Testis (tissue), 2 donors: Measurements from ENCODE around the gene CELSR1.

Experiments used
- CTCF ChIP-seq, 3 experiments: fragments of 450-650 bp in 2 of 3; fragments of 200-600 bp in 1 of 3; sonication (generic) in 1 of 3; IDR thresholded peaks; one replicate each; pipeline ENCODE4 v1.5.1; 2016 to 2019; ENCODE audit warnings: antibody characterized with exemption in 3 of 3, mild to moderate bottlenecking in 2 of 3, moderate library complexity in 1 of 3
- POLR2A ChIP-seq: fragments of 450-650 bp; IDR thresholded peaks from one replicate; pipeline ENCODE4 v1.6.1; 2017; ENCODE audit warnings: antibody characterized with exemption, mild to moderate bottlenecking, moderate library complexity

DNA sequence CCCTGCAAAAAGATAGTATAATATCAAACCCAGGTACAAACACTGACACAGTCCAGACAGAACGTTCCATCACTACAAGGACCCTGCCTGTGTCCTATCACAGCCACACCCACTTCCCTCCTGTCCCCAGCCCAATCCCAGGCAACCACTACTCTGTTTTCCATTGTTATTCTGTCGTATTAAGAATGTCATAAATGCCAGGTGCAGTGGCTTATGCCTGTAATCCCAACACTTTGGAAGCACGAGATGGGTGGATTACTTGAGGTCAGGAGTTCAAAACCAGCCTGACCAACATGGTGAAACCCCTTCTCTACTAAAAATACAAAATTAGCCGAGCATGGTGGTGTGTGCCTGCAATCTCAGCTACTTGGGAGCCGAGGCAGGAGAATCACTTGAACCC lies 112.9 kb downstream of the CELSR1 start:
- TF ChIP-seq POLR2A: no peak
- TF ChIP-seq CTCF (IDR thresholded peaks at IDR 0.05): no peak
